Fibroblast of lung (primary cell): ENCODE measurements around the gene ADPRH.

ENCODE experiments used
- CTCF ChIP-seq, 2 donors: IDR thresholded peaks in 1 of 2; conservative IDR thresholded peaks in 1 of 2; 1 replicate in 1 of 2; 2 replicates in 1 of 2; pipeline ENCODE4 v1.5.1; 2011 to 2012; ENCODE audit warnings: low read length in 2 of 2, control low read depth in 1 of 2, inconsistent platforms in 1 of 2, low read depth in 1 of 2, mild to moderate bottlenecking in 1 of 2
- EZH2 ChIP-seq: IDR thresholded peaks from 2 replicates; pipeline ENCODE4 v1.5.1; 2012; ENCODE audit warnings: low read length, control low read depth, mild to moderate bottlenecking; ENCODE audit errors: missing control alignments

- TF ChIP-seq CTCF (conservative IDR thresholded peaks at IDR 0.05 in 1 of 2, IDR thresholded peaks at IDR 0.05 in 1 of 2; ENCODE audit: low read depth in 1 of 2, low read length in 2 of 2) (no peak), EZH2 (no peak)
These were observed 40.5 kb upstream of the ADPRH start for GRCh38 chr3:119538772-119539171.
